Kasumi-1 (cell line): Measurements from ENCODE around the gene ANKRD49.
A peak's percentile ranks its signal among the peaks of the same experiment; 100 is the strongest.
"Not testable (repeated sequence)": the region's sequence is repeated elsewhere in the genome, so short reads cannot be mapped to it uniquely, and the experiment has no call there.

Source experiments
- DNase-seq, 2 experiments: peaks; one replicate each; lab custom pipeline; 2025; lab: John Stamatoyannopoulos, UW

ANKRD49 gene

DNA sequence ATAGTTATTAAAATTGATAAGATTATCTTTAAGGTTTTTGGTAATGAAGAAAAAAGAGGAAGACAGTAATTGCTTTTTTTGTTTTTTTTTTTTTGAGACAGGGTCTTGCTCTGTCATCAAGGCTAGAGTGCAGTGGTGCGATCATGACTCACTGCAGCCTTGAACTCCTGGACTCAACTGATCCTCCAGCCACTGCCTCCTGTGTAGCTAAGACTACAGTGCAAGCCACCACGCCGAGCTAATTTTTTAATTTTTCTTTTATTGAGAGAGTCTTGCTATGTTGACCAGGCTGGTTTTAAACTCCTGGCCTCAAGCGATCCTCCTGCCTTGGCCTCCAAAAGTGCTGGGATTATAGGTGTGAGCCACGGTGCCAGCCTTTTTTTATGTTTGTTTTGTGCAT lies 12.7 kb downstream of the ANKRD49 start:
- DNase-seq = not testable (repeated sequence)

DNA sequence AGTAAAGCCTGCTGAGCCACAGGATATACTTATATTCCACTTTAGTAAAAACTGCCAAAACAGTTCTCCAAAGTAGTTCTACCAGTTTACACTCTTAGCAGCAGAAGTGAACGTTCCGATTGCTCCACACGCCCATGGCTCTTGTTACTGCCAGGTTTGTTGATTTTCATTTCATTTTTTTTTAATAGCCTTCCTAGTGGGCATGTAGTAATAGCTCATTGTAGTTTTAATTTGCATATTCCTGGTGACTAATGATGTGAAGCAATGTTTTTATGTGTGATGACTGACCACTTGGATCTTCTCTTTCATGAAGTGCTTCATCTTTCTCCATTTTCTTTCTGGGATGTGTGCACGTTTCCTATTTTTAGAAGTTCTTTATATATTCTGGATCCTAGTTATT lies 13.7 kb downstream of the ANKRD49 start:
- DNase-seq = no peak

DNA sequence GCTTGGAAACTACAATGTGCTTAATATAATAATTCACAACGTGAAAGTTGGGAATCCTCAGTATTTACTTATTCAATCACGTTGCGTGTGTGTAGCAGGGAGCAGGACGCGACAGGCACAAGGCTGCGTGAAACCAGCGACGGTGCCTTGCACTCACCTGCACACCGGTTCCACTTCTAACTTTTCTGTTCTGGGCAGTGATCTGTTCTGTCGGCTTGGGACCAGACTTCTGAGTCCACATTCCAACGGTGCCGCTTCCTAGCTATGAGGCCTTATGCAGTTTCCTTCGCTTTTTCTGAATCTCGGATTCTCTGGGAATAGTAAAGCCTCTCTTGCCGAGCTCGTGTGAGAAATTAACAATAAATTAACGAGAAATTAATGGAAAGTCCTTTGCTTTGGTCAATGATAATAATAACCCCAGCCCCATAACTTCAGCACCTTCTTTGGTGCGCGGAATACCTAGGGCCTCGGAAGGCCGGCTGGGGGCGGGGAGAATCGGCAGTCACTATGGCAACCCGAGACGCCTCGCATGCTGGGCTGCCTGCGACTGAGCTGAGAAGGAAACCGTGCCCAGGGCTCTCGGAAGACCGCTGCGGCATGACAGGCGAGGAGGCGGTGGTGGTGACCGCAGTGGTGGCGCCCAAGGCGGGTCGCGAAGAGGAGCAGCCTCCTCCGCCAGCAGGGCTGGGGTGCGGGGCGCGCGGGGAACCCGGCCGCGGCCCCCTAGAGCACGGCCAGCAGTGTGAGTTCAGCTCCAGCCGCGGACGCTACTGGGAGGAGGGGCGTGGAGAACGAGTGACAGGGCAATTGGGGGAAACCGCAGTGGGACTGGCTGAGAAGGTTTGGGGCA lies 18.4 kb downstream of the ANKRD49 start, which contains the start of gene C11orf97:
Gene C11orf97, plus strand, starts transcription at position 530 of the 850 bp plus-strand sequence. Its CDS starts 68 bp downstream, at position 598.
- DNase-seq = peak; percentile 34 to 47

DNA sequence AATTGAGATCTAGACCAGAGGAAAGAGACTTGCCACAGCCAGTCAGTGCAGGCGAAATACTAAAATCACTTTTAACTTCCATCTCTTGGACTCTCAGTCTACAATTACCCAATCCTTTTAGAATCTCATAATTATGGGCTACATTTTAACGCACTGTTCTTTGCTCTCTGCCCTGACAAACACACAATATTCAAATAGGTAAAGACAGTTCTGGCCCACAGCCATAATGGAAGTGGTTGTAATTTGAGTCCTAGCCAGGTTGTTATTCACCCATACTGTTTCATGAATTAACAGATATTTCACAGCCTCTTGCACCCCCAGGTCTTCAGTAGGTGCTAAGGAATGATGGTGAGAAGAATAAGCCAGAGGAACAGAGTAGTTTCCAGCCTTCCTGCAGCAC lies 19.3 kb downstream of the ANKRD49 start:
- peak; percentile 36 to 48 for DNase-seq

DNA sequence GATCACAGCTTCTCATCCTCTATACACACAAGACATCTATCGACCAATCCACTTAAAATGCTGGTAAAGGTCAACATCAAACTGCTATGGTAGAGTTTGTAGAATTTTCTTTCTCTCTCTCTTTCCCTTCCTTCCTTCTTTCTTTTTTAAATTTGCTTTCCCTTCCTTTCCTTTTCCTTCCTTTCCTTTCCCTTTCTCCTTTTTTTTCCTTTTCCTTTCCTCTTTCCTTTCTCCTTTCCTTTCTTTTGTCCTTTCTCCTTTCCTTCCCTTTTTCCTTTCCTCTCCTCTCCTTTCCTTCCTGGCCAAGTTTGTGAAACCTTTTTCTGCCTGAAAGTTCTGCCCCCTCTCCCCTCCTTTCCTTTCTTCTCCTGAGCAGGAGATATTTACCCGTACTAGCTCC lies 21.6 kb downstream of the ANKRD49 start:
- no peak for DNase-seq

DNA sequence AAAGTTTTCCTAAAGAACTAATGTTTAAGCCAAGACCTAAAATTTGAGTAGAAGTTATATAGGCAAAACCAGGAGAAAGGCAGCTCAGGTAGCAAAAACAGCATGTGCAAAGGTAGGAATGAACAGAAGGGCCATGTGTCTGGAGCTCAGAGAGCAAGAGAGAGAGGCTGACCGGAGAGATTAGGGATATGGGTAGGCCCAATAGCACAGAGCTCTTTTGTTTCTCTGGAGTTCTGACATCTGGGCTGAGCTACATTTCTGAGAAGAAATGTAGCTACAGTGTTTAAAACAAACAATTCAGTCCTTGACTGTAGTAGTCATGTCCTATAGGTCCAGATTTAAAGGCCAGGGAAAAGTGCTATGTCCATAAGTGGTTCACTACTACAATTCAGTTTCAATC lies 22.9 kb downstream of the ANKRD49 start:
- DNase-seq = no peak

DNA sequence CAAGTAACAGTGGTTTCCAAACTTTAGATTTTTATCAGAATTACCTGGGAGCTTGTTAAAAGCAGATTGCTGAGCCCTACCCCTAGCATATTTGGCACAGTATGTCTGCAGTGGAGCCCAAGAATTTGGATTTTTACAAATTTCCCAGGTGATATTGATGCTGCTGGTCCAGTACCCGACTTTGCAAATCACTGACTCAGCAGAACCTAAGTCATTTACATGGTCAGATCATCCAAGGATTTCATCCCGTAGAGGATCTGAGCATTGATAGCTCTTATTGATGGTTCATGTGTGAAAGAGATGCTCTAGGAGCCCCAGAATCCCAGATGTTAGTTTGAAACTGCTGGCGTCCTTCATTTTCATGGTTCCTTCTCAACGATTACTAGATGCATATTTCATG lies 24.5 kb downstream of the ANKRD49 start:
- DNase-seq = no peak

DNA sequence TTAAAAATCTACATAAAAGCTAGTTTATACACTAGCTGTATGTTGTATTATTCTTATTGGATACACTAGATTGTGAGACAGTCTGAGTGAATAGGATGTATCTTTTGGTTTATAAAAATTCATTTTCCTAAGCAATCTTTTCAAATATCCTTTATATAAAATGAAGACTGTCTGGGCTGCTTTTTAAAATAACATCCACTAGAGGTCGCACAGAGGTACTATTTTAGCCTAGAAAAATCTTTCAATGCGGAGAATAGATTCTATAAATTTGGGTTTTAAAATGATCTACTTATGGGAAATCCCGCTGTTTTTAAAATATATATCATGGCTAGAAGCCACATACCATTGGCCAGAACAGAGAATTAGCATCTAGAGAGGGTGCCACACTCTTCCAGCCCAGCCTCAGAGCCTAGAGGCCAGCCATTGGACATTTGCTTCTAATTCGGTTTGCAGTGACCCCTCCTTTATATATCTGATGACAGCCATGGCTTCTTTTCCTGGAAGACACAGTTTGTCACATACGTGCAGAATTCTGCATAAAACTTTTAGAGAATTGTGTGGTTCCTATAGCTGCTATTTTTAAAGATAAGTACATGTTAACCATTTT lies 25.8 kb downstream of the ANKRD49 start:
- DNase-seq = peak; percentile 58 to 76

DNA sequence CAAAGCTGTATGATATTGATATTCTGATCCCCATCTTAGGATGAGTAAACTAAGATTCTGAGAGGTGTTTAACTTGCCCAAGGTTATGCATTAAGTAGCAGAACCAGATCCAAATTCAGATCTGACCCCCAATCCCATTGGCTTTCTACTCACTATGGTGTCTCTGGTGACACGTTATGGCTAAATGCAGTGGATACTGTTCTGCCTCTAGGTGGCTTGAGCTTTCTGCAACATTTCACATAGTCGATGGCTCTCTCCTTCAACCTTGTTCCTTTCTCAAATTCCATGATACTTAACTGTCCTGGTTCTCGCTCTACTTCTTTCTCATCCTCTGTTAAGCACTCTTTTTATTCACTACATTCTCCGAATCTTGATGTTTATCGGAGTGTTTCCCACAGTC lies 27.9 kb downstream of the ANKRD49 start:
- peak; percentile 71 to 73 for DNase-seq

DNA sequence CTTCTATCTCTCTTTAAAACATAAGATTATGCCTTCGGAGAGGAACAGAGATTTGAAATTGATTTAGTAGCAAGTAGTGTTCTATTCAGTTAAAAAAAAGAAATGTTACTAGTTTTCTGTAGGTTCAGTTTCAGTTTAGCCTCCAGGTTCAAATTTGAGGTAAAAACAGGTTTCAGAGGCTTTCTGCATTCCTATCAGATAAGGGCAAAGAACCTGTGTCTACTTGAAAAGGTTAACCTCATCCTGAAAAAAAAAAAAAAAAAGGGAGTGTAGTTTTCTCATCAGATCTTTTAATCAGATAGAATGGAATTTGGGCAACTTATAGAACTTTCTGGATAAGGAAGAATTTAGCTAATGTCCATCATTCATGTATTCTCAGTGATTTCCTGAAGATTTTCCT lies 30.6 kb downstream of the ANKRD49 start:
- DNase-seq = no peak

DNA sequence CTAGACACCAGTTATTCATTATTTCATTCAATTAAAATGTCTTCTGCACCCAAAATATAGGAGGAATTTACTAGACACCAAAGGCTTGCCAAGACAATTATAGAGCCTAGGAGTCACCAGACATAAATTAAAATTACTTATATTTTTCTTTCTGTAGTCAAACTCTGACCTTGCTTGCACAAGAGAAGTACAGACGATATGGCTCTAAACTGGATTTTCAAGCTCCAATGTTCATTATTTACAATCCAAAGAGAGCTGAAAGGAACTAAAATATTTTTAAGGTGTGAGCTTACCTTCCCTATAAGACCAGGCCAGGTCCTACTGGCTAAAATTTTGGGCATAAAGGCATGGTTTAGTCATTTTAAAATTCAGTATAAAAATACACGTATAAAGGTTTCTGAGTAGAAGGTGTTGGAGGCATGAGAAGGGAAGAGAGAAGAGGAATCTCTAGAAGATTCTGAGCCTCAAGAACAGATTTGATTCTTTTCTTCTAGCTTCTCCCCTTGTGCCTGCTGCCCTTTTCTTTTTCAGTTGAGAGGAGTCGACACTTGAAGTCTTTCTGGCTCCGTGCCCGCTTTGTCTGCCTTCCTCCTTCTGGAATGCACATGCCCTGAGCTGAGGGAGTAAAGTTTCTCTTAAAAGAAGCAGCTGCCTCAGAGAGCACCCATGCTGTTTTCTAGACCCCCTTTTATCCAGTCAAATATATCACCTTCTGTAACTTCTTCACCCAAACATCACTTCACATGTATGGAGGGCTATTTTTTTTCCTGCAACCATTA lies 32.0 kb downstream of the ANKRD49 start:
- peak; percentile 74 to 81 for DNase-seq

DNA sequence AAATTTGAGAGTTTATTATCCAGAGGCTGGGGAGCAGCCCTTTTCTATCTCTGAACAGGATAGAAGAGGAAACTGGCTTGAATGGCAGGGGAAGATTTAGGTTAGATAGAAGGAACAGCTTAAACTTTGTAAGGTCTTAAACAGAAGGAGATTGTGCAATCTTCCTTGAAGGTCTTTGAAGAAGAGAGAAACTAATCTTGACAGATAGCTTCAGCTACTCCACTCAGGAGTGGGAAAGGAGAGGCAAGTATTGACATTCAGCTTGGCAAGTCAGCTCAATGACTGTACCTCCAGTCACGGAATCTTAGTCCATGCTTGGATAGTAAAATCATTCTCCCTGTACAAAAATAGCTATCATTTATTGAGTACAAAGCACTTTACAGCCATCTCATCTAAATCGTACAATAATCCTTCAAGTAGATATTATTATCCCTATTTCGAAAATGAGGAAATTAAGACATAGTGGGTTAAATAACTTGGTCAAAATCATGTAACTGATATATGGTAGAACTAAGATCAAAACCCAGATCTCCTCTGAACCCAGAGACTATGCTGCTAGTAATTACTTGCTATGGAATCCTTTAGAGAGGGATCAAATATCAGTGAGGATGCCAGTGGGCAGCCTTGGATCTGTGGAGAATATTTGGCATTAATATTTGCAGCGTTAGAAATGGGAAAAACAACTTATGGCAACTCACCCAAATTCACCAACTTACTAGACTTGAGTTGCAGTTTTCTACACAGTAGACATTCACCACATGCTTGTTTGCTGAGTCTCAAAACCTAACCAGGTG lies 33.1 kb downstream of the ANKRD49 start:
- peak; percentile 40 to 46 for DNase-seq

DNA sequence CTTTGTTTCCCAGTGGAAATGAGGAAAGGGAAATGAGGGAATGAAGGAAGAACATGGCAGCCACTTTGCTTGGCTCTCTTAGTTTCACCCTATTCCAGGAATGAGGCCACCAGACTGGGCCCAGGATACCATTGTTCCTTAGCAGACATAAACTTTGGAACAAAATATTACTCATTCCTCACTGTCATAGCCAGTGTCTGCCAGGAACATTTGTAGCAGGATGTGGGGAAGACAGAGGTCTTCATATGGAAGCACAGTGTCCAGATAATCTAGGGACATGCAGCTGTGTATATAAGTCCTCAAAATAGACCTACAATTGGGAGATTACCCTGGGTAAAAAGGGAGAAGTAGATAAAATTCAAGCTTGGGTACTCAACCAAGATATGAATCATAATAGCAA lies 34.8 kb downstream of the ANKRD49 start:
- no peak for DNase-seq

DNA sequence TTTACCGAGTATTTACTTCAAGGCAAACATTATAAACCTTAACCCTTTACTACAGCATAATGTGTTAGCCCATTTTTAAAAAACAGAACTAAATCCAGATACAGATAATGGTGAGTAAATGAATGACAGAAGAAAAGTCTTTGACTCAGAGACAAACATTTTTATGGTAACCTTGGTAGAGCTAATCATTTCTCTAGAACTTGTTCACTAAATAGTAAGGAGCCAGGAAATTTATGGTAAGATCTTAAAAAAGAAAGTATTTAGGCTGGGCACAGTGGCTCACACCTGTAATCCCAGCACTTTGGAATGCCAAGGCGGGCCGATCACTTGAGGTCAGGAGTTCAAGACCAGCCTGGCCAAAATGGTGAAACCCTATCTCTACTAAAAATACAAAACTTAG lies 38.4 kb downstream of the ANKRD49 start:
- DNase-seq = no peak

DNA sequence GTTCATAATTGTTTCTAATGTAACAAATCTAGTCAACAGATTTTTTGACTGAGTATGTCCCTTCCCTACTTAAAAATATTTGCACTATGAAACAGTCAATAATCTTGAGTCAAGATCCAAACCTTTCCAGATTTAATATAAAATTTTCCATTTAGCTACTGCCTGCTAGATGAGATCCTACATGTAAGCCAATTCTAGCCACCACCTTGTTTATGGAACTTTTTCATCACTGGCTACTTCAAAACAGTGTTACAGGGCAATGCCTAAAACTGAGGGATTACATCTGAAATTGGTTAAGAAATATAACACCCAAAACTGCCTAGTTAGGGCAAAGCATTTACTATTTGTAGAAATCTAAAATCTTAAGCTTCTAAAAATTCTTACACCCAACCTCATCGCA lies 39.4 kb downstream of the ANKRD49 start:
- no peak for DNase-seq

DNA sequence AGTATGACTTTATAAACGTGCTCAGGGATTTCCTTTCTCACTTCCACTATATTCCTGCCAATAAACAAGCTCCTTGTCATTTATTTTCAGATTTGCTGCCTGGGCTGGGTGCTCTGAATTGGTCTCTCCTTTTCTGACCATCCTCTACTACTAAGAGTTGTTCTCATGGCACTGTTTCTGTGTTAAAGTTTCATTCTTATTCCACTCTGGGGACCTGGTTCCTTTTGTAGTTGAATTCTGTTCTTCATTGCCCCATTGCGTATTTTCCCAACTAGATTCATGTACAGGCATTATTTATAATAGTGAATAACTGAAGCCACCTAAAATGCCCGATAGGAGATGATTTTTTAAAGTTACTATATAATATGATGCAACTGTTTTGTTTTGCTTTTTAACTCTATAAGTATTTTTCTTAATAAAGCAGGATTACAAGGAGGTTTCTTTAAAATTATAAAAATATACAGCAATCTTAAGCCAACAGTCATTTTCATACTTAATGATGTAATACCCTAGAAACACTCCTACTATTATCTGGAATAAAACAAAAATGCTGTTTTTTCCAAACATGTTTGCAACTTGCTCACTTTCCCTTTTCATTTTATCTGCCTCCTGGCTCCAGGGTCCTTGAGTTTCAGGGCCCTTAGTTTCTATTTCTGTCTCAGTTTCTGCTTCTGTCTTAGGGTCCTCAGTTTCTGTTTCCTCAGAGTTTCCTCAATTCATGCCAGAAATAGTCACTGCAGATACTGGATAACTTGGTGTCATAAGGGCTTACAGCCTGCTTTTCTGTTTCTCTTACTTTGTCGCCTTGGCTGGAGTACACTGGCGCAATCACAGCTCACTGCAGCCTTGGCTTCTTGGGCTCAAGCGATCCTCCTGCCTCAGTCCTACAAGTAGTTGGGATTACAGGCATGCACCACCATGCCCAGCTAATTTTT lies 40.2 kb downstream of the ANKRD49 start:
- DNase-seq = peak; percentile 18 to 52

DNA sequence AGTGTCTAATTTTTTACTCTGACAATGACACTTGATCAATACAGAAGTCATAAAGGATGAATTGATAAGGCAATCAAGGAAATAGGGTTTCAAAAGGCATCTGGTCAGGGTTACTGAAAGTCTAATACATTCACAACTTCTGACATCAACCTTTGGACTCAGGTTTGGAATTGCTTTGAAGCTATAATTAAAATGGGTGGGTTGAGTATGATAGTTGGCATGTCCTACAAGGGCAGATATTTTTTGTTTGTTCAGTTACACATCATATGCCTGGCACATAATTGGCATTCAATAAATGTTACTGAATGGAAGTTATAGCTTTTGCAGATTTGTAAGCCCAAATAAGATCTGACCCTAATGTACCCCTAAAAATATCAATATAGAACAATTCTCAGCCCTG lies 42.6 kb downstream of the ANKRD49 start:
- DNase-seq = no peak

DNA sequence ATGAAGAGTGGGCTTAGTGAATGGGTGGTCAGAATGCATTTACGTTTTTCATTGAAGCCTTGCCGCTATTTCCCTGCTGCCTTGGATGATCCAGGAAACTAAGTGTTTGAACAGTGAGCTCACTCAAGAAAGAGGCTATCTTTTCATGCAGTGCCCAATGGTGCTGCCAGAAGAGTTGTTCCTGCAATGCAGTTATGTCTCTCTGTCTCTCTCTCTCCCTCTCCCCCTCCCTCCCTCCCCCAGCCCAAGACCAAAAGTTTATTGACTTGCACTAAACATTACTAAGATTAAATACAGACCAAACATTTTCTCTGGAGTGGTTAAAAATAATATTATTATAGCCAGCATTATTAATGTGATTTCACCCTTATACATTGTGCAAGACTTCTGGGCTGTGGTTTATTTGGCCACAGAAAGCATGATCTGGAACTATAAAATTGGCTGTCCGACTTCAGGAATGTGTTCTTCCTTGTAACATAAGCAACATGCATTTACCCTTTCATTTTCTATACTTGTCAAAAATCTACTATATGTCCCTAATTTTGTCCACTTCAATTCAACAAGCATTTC lies 43.3 kb downstream of the ANKRD49 start:
- DNase-seq = no peak

DNA sequence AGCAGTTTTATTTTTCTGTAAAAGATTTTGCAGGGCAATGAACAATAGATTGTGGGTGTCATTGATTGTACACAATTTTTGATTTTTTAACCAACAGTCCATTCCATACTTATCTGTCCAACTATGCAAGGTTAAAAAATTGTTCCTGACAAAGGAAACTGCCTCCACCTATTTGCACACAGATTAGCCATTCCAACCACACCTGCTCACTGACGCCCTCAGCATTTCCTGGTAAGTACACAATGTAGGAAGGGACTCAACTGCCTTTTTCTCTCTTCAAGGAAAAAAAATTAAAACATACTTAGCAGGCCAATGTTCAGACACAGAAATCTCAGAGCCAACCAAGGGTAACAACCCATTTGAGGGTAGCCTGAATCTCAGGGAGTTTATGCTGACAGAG lies 45.6 kb downstream of the ANKRD49 start:
- DNase-seq = no peak
